Keratinocyte (primary cell): ENCODE results near the gene GTF3C2. TPM values are rescaled to one million over a fixed set of nuclear protein-coding genes. Genes with fewer than 3 reads are reported as not detected.

ENCODE experiments used
- DNase-seq: peaks from one replicate; pipeline ENCODE4 v3.0.0-alpha.2; 2011; ENCODE audit warnings: low read depth, missing footprints, low spot score
- FAIRE-seq: peaks from 2 replicates; lab custom pipeline; 2011; peaks lifted over from hg19 to GRCh38; lab: Jason Lieb, UNC
- H2AFZ ChIP-seq: 2 replicates; pipeline ENCODE4 v1.6.0; 2012; ENCODE audit warnings: low read length, control low read depth, inconsistent platforms; ENCODE audit not compliant: control insufficient read depth
- H3K27ac ChIP-seq: 2 replicates; pipeline ENCODE4 v1.5.1; 2011; ENCODE audit warnings: low read length; ENCODE audit not compliant: control insufficient read depth, insufficient read depth
- H3K27me3 ChIP-seq: 3 replicates; pipeline ENCODE4 v1.6.0; 2011; ENCODE audit warnings: low read length; ENCODE audit not compliant: control insufficient read depth, insufficient read depth; ENCODE audit errors: extremely low read depth
- H3K36me3 ChIP-seq, 2 experiments: 2 replicates in 1 of 2; 3 replicates in 1 of 2; pipeline ENCODE4 v1.5.1; 2011; ENCODE audit warnings: low read length in 2 of 2, mild to moderate bottlenecking in 1 of 2; ENCODE audit not compliant: control insufficient read depth in 2 of 2, insufficient read depth in 2 of 2; ENCODE audit errors: extremely low read depth in 1 of 2
- H3K4me1 ChIP-seq: 3 replicates; pipeline ENCODE4 v1.5.1; 2011; ENCODE audit warnings: low read length; ENCODE audit not compliant: control insufficient read depth, insufficient read depth; ENCODE audit errors: extremely low read depth
- H3K4me2 ChIP-seq: 3 replicates; pipeline ENCODE4 v1.6.0; 2011; ENCODE audit warnings: low read depth, low read length; ENCODE audit not compliant: control insufficient read depth, insufficient read depth; ENCODE audit errors: extremely low read depth
- H3K4me3 ChIP-seq, 3 experiments: fragments of 200-600 bp in 1 of 3; sonication (generic) in 1 of 3; 2 replicates in 2 of 3; 3 replicates in 1 of 3; pipeline ENCODE4 v1.5.1; 2011 to 2016; ENCODE audit warnings: low read length in 3 of 3, mild to moderate bottlenecking in 3 of 3, control low read depth in 2 of 3, inconsistent platforms in 1 of 3, low read depth in 1 of 3, mixed read lengths in 1 of 3, mixed run types in 1 of 3, moderate library complexity in 1 of 3; ENCODE audit not compliant: control insufficient read depth in 2 of 3, insufficient read depth in 2 of 3; ENCODE audit errors: extremely low read depth in 1 of 3
- H3K79me2 ChIP-seq: 2 replicates; pipeline ENCODE4 v1.6.0; 2012; ENCODE audit warnings: low read length; ENCODE audit not compliant: control insufficient read depth, insufficient read depth
- H3K9ac ChIP-seq: 3 replicates; pipeline ENCODE4 v1.6.0; 2011; ENCODE audit warnings: low read length; ENCODE audit not compliant: control insufficient read depth, insufficient read depth; ENCODE audit errors: extremely low read depth
- H3K9me1 ChIP-seq: 3 replicates; pipeline ENCODE4 v1.6.0; 2011; ENCODE audit warnings: low read length; ENCODE audit not compliant: control insufficient read depth, insufficient read depth; ENCODE audit errors: extremely low read depth
- H3K9me3 ChIP-seq: 2 replicates; pipeline ENCODE4 v1.5.1; 2012; ENCODE audit warnings: low read depth, low read length; ENCODE audit not compliant: control insufficient read depth
- H4K20me1 ChIP-seq: 3 replicates; pipeline ENCODE4 v1.6.0; 2011; ENCODE audit warnings: low read length; ENCODE audit not compliant: control insufficient read depth, insufficient read depth; ENCODE audit errors: extremely low read depth
- EZH2 ChIP-seq: IDR thresholded peaks from one replicate; pipeline ENCODE4 v1.6.1; 2012; ENCODE audit warnings: inconsistent platforms, mild to moderate bottlenecking, low read length, moderate library complexity
- dilution Hi-C: fragments of 300-500 bp; cut with MboI; formaldehyde crosslinking; loops from one replicate; pipeline ENCODE4 v1.7.0; 2020; ENCODE audit warnings: low sequenced_read_pairs; ENCODE audit not compliant: extremely low pct_ligation_motif_present
- polyA plus RNA-seq, 5 experiments: library from polyadenylated mRNA; depleted of rRNA in 3 of 5; stranded (reverse) in 3 of 5; stranded (forward) in 1 of 5; unstranded in 1 of 5; fragments of >200 nt; gene quantifications; 1 replicate in 1 of 5; 2 replicates in 3 of 5; 3 replicates in 1 of 5; pipeline versions ENCODE4 v1.2.1 to v1.2.3, GENCODE V29; 2011 to 2012; ENCODE audit warnings: missing spikeins in 2 of 5, low read depth in 1 of 5, low replicate concordance in 1 of 5
- TF ChIP-seq, protein P1 (sequence below), 3 experiments: IDR thresholded peaks in 1 of 3; conservative IDR thresholded peaks in 1 of 3; optimal IDR thresholded peaks in 1 of 3; 2 replicates in 2 of 3; 3 replicates in 1 of 3; pipeline versions ENCODE3 to v1.5.1; 2011; ENCODE audit warnings: low read length in 3 of 3, mild to moderate bottlenecking in 3 of 3, moderate library complexity in 2 of 3, control low read depth in 1 of 3, inconsistent platforms in 1 of 3; ENCODE audit not compliant: insufficient read depth in 2 of 3; ENCODE audit errors: extremely low read depth in 1 of 3

Gene GTF3C2
- polyA plus RNA-seq, 1 donor (not counting 4 experiments of a cell fraction or from before 2014, with no cell fraction given), result 53.4 TPM

DNA sequence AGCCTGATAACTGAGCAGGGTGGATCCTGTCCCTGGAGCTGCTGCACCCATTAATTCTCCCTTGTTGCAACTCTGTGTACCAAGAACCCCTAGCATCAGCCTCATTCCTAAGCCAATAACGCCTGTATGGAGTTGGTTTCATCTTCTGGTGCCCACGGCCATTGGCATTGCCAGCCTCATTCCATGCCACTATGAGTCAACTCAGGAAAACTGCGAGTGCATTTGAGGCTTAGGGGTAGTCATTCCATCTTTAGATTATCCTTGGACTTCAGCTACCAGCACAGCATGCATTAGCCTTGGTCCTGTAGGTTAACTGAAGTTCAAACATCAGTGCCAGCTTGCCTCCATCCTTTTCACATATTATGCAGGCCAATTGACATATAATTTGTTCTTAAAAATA is 75.7 kb downstream of the GTF3C2 start:
- TF ChIP-seq, protein P1, sequence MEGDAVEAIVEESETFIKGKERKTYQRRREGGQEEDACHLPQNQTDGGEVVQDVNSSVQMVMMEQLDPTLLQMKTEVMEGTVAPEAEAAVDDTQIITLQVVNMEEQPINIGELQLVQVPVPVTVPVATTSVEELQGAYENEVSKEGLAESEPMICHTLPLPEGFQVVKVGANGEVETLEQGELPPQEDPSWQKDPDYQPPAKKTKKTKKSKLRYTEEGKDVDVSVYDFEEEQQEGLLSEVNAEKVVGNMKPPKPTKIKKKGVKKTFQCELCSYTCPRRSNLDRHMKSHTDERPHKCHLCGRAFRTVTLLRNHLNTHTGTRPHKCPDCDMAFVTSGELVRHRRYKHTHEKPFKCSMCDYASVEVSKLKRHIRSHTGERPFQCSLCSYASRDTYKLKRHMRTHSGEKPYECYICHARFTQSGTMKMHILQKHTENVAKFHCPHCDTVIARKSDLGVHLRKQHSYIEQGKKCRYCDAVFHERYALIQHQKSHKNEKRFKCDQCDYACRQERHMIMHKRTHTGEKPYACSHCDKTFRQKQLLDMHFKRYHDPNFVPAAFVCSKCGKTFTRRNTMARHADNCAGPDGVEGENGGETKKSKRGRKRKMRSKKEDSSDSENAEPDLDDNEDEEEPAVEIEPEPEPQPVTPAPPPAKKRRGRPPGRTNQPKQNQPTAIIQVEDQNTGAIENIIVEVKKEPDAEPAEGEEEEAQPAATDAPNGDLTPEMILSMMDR (optimal IDR thresholded peaks at IDR 0.05 in 1 of 3, IDR thresholded peaks at IDR 0.05 in 1 of 3, conservative IDR thresholded peaks at IDR 0.05 in 1 of 3; ENCODE audit: extremely low read depth in 1 of 3, insufficient read depth in 2 of 3, low read length in 3 of 3), result no peak
- TF ChIP-seq EZH2, result no peak
- Histone ChIP-seq H3K79me2 (no peaks in the 10 kb centered on the region), H3K27ac (no peak overlapping the region), H2AFZ (no peak overlapping the region), H3K36me3 (no peaks in the 10 kb centered on the region), H3K9ac (no peak overlapping the region), H3K9me1 (no peaks in the 10 kb centered on the region), H3K4me3 (no peak overlapping the region), H3K9me3 (no peaks in the 10 kb centered on the region), H3K4me2 (no peak overlapping the region), H4K20me1 (no peaks in the 10 kb centered on the region), H3K27me3 (peaks cover 16% of the 10 kb centered on the region), H3K4me1 (no peaks in the 10 kb centered on the region)
- DNase-seq (no peak), FAIRE-seq (no peak)
- dilution Hi-C loops, result no loop called here

DNA sequence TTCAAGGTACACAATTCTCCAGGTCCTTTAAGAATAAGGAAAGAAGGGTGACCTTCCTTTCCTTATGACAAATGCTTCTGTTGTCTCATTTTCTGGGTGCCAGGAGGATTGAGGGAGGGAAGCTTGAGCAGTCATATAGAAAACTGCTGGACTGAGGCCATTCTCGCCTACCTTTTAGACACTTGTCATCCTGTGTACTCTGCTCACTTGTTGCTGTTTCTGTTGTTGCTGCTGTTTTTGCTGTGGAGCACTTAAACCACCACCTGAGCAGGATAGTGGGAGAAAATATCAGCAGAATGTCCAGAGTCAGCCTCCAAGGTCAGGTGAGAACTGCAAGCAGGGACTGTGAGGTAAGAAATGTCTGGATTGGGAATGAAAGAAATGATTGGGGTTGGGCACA is 78.6 kb downstream of the GTF3C2 start:
- Histone ChIP-seq H3K9me3 (no peaks in the 10 kb centered on the region), H3K36me3 (no peaks in the 10 kb centered on the region), H3K9ac (no peak overlapping the region), H3K27me3 (peaks cover 13% of the 10 kb centered on the region), H3K27ac (no peak overlapping the region), H3K9me1 (no peaks in the 10 kb centered on the region), H4K20me1 (no peaks in the 10 kb centered on the region), H3K4me3 (no peak overlapping the region), H3K79me2 (no peaks in the 10 kb centered on the region), H3K4me1 (no peaks in the 10 kb centered on the region), H3K4me2 (no peak overlapping the region), H2AFZ (no peak overlapping the region)
- no peak for FAIRE-seq
- TF ChIP-seq, protein P1 (optimal IDR thresholded peaks at IDR 0.05 in 1 of 3, IDR thresholded peaks at IDR 0.05 in 1 of 3, conservative IDR thresholded peaks at IDR 0.05 in 1 of 3; ENCODE audit: extremely low read depth in 1 of 3, insufficient read depth in 2 of 3, low read length in 3 of 3), result no peak
- no peak for TF ChIP-seq EZH2
- no peak for DNase-seq
- dilution Hi-C loops, result no loop called here

Other genes with a start within 250 kb of the GTF3C2 start
- 1.1 to 1.4 TPM (median 1.3 TPM) in 3 replicates for gene CGREF1, start 237.6 kb downstream of the GTF3C2 start, polyA plus RNA-seq
- not detected in 3 replicates for gene ABHD1, start 232.9 kb downstream of the GTF3C2 start, polyA plus RNA-seq
- gene PREB, start 222.1 kb downstream of the GTF3C2 start, polyA plus RNA-seq, result 48.7 to 51.0 TPM (median 50.9 TPM) in 3 replicates
- not detected in 3 replicates for gene PRR30, start 217.4 kb downstream of the GTF3C2 start, polyA plus RNA-seq
- gene TCF23, start 207.8 kb downstream of the GTF3C2 start, polyA plus RNA-seq, result not detected in 3 replicates
- 154 to 168 TPM (median 156 TPM) in 3 replicates for gene ATRAID, start 144.7 kb downstream of the GTF3C2 start, polyA plus RNA-seq
- gene SLC5A6, start 144.5 kb downstream of the GTF3C2 start, polyA plus RNA-seq, result 55.1 to 72.3 TPM (median 60.4 TPM) in 3 replicates
- 17.1 to 33.3 TPM (median 21.0 TPM) in 3 replicates for gene CAD, start 139.4 kb downstream of the GTF3C2 start, polyA plus RNA-seq
- gene SLC30A3, start 93.7 kb downstream of the GTF3C2 start, polyA plus RNA-seq, result not detected in 3 replicates
- not detected in 3 replicates for gene DNAJC5G, start 81.3 kb downstream of the GTF3C2 start, polyA plus RNA-seq
- gene TRIM54, start 74.3 kb downstream of the GTF3C2 start, polyA plus RNA-seq, result not detected in 3 replicates
- gene UCN, start 48.3 kb downstream of the GTF3C2 start, polyA plus RNA-seq, result 0.08 to 0.59 TPM (median 0.10 TPM) in 3 replicates
- 117 to 162 TPM (median 125 TPM) in 3 replicates for gene MPV17, start 33.7 kb downstream of the GTF3C2 start, polyA plus RNA-seq
- 43.1 to 54.9 TPM (median 54.2 TPM) in 3 replicates for gene EIF2B4, start 13.6 kb upstream of the GTF3C2 start, polyA plus RNA-seq
- 79.4 to 101 TPM (median 83.3 TPM) in 3 replicates for gene SNX17, start 13.9 kb upstream of the GTF3C2 start, polyA plus RNA-seq
- gene ZNF513, start 24.0 kb upstream of the GTF3C2 start, polyA plus RNA-seq, result 8.8 to 14.3 TPM (median 8.9 TPM) in 3 replicates
- 31.8 to 86.8 TPM (median 55.5 TPM) in 3 replicates for gene PPM1G, start 52.8 kb upstream of the GTF3C2 start, polyA plus RNA-seq
- gene NRBP1, start 71.9 kb upstream of the GTF3C2 start, polyA plus RNA-seq, result 144 to 157 TPM (median 148 TPM) in 3 replicates
- gene KRTCAP3, start 85.6 kb upstream of the GTF3C2 start, polyA plus RNA-seq, result 8.6 to 22.9 TPM (median 14.7 TPM) in 3 replicates
- 10.4 to 14.4 TPM (median 12.7 TPM) in 3 replicates for gene IFT172, start 133.0 kb upstream of the GTF3C2 start, polyA plus RNA-seq
- gene FNDC4, start 138.4 kb upstream of the GTF3C2 start, polyA plus RNA-seq, result 6.3 to 13.0 TPM (median 9.9 TPM) in 3 replicates
- 0.18 to 0.30 TPM (median 0.27 TPM) in 3 replicates for gene GCKR, start 140.1 kb upstream of the GTF3C2 start, polyA plus RNA-seq
- 10.3 to 16.6 TPM (median 11.0 TPM) in 3 replicates for gene ZNF512, start 226.3 kb upstream of the GTF3C2 start, polyA plus RNA-seq